Osteocyte (in vitro differentiated cells): ENCODE measurements around the gene SLC22A14. TPM values are rescaled to one million over a fixed set of nuclear protein-coding genes. Genes with fewer than 3 reads are reported as not detected.
A peak's percentile ranks its signal among the peaks of the same experiment; 100 is the strongest.

Source experiments
- DNase-seq: peaks from one replicate; pipeline ENCODE4 v3.0.0; 2021; ENCODE audit warnings: mixed read lengths; ENCODE audit not compliant: unreplicated experiment; ENCODE audit errors: extremely low spot score
- H3K27ac Mint-ChIP-seq: one replicate; pipeline ENCODE4 v1.8.0; 2021; ENCODE audit warnings: mild to moderate bottlenecking, mixed read lengths; ENCODE audit not compliant: unreplicated experiment
- H3K27me3 Mint-ChIP-seq: one replicate; pipeline ENCODE4 v1.8.0; 2021; ENCODE audit warnings: mixed read lengths; ENCODE audit not compliant: unreplicated experiment
- H3K36me3 Mint-ChIP-seq: one replicate; pipeline ENCODE4 v1.8.0; 2021; ENCODE audit warnings: mixed read lengths; ENCODE audit not compliant: unreplicated experiment
- H3K4me1 Mint-ChIP-seq: one replicate; pipeline ENCODE4 v1.8.0; 2021; ENCODE audit warnings: mixed read lengths; ENCODE audit not compliant: unreplicated experiment
- H3K4me3 Mint-ChIP-seq: one replicate; pipeline ENCODE4 v1.8.0; 2021; ENCODE audit warnings: mild to moderate bottlenecking, moderate library complexity, mixed read lengths; ENCODE audit not compliant: unreplicated experiment
- H3K9me3 Mint-ChIP-seq: one replicate; pipeline ENCODE4 v1.8.0; 2021; ENCODE audit warnings: mixed read lengths; ENCODE audit not compliant: unreplicated experiment
- CTCF ChIP-seq: fragments of 200-600 bp; sonication (generic); IDR thresholded peaks from 2 replicates; pipeline ENCODE4 v1.5.0; 2021; ENCODE audit warnings: antibody characterized with exemption, mild to moderate bottlenecking, moderate library complexity
- total RNA-seq: library from RNA; stranded (reverse); gene quantifications from 2 replicates; pipeline ENCODE4 v1.2.1, GENCODE V29; 2021

SLC22A14 gene
- total RNA-seq, 1 donor from 2014 or later: 0.30 TPM

GRCh38 chr3:38334142-38335055, 52.3 kb downstream of the SLC22A14 start:
- Mint-ChIP-seq H3K4me1 (no peaks in the 10 kb centered on the region), H3K9me3 (no peaks in the 10 kb centered on the region), H3K4me3 (no peak overlapping the region), H3K27ac (no peak overlapping the region), H3K27me3 (peaks cover 30% of the 10 kb centered on the region), H3K36me3 (no peaks in the 10 kb centered on the region)
- TF ChIP-seq CTCF: no peak
- DNase-seq: no peak

DNA sequence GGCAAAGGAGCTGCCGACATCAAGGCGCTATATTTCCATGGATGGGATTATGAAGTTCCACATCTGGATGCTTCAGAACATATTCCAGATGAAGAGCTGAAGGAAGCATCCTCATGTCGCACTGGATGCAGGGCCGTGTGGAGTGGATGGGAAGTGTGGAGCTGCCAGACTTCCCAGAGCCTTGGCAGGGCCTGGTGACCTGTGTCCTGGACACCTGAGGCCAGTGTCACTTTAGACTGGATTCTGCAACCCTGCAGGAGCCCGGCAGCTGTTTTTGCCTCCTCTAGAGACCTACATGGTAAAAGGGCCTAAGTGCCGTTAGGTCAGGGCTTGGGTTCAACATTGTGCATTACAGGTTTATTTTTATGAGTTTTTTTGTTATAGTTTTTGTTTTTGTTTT, 53.2 kb downstream of the SLC22A14 start:
- H3K27me3 Mint-ChIP-seq: peaks cover 39% of the 10 kb centered on the region
- H3K4me3 Mint-ChIP-seq: no peak overlapping the region
- no peak overlapping the region for H3K27ac Mint-ChIP-seq
- no peaks in the 10 kb centered on the region for H3K4me1 Mint-ChIP-seq
- no peak for TF ChIP-seq CTCF
- no peaks in the 10 kb centered on the region for H3K9me3 Mint-ChIP-seq
- H3K36me3 Mint-ChIP-seq: no peaks in the 10 kb centered on the region
- no peak for DNase-seq

- no peaks in the 10 kb centered on the region for H3K36me3 Mint-ChIP-seq
- H3K4me1 Mint-ChIP-seq: no peaks in the 10 kb centered on the region
- H3K27ac Mint-ChIP-seq: no peak overlapping the region
- H3K9me3 Mint-ChIP-seq: no peaks in the 10 kb centered on the region
- H3K4me3 Mint-ChIP-seq: no peak overlapping the region
- peaks cover 41% of the 10 kb centered on the region for H3K27me3 Mint-ChIP-seq
- no peak for TF ChIP-seq CTCF
- no peak for DNase-seq
Observed at GRCh38 chr3:38337703-38338102, 55.6 kb downstream of the SLC22A14 start.

- peak; percentile 42 for TF ChIP-seq CTCF
- no peak overlapping the region for H3K4me3 Mint-ChIP-seq
- H3K27me3 Mint-ChIP-seq: peaks cover 12% of the 10 kb centered on the region
- H3K36me3 Mint-ChIP-seq: no peaks in the 10 kb centered on the region
- H3K27ac Mint-ChIP-seq: no peak overlapping the region
- DNase-seq: no peak
- H3K4me1 Mint-ChIP-seq: peaks cover 8% of the 10 kb centered on the region
- H3K9me3 Mint-ChIP-seq: no peaks in the 10 kb centered on the region
Observed at GRCh38 chr3:38343797-38344594, 61.9 kb downstream of the SLC22A14 start.
